OCI-M2 (cell line): Measurements from ENCODE around the gene C11orf21.

Experiments
- DNase-seq: peaks from one replicate; lab custom pipeline; 2025; ENCODE audit not compliant: unreplicated experiment; lab: John Stamatoyannopoulos, UW

The C11orf21 gene

DNA sequence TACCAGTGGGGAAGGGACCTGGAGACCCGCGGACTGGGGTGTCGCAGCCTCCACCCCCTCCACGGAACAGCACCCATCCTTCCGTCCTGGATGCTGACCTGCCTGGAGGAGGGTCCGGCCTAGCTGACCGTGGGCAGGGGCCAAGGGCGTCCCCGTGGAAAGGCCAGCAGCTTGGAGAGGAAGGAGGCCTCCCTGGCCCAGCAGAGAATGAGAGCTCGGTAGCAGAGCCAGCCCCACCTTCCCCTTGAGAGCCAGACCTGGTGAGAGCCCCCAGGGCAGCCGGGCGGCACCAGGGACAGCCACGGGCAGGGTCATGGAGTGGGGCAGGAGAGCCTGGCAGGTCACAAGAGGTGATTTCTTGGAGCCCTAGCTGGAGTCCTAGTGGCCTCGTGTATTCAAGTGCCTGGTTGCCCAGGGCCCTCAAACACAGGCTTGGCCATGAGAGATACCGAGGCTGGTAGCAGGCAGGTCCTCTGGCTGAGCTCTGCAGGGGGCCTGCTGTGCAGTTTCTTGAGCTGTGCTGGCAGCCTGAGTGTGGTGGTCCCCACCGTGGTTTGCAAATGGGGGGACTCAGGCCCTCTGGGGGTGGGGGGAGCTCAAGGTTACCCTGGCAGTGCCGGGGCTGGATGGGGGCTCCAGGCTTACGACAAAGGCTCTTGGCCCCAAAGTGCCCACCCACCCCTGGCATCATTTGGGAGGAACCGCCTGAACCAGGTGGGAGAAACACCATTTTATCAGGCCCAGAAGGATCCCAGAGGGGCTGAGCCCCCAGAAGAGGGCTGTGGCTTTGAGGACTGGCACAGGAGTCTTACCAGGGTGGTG, 7.7 kb upstream of the C11orf21 start:
- no peak for DNase-seq

DNA sequence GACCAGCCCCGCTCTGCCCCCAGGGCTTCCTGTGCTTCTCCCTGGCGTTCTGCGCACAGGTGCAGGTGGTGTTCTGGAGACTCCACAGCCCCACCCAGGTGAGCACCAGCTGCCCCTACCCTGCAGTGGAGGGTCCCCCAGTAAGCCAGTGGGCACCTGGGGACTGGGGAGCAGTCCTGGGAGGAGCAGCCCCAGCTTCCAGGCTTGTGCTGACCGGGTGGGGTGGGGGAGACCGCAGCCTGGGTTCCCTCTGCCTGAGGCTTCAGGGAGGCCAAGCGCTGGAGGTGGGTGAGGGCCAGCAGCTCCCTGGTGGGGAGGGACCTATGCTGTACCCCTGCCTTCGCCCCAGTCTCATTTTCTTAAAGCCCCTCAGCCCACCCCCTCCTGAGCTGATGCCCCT, 7.0 kb upstream of the C11orf21 start:
- DNase-seq = no peak

- DNase-seq = no peak
Measured at GRCh38 chr11:2307501-2308331, 6.0 kb upstream of the C11orf21 start.

- DNase-seq = no peak
Measured at GRCh38 chr11:2306877-2307500, 5.3 kb upstream of the C11orf21 start.

DNA sequence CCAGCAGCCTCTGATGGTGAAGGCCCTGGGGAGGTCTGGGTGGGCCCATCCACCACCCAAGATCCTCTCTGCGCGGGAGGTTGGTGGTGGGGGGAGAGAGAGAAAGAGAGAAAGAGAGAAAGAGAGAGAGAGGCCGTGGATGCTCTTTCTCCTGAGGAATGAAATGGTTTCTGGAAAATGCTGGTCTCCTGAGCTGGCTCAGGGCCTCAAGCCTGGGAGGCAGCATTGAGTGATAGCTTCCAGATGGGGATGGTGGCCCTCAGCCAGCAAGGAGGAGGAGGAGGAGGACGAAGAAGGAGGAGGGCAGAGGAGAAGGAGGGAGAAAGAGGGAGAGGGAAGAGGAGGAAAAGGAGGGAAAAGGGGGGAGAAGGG, 4.7 kb upstream of the C11orf21 start:
- no peak for DNase-seq

- no peak for DNase-seq
Measured at GRCh38 chr11:2305788-2306451, 4.2 kb upstream of the C11orf21 start.

GRCh38 chr11:2305140-2305778, 3.5 kb upstream of the C11orf21 start:
- no peak for DNase-seq

DNA sequence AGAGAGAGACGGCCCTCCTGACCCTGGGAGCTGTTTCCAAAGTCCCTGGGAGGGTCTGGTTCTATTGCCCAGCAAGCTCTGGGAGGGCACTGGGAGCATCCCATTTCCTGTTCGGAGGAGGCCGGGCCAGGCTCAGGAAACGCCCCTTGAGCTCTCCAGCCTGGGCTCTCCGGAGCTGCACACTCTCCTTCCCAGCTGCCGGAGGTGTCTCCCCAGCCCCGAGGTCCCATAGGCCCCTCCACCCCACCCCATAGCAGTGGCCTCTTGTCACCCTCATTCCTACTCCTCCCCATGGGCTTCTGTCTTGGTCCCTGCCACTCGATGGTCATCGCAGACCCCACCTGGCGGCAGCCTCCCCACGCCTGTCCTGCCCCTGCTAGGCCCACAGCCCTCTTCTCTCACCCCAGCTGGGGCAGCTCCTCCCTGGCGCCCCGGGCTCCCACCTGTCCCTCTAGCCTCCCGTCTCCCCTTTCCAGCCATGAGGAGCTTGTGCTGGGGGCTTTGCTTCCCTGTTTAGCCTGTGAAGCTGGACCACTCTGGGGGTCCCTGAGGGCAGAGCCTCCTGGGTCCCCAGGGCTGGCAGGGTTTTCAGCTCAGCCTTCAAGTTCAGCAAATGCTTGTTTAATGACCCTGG, 2.9 kb upstream of the C11orf21 start:
- DNase-seq = no peak

DNA sequence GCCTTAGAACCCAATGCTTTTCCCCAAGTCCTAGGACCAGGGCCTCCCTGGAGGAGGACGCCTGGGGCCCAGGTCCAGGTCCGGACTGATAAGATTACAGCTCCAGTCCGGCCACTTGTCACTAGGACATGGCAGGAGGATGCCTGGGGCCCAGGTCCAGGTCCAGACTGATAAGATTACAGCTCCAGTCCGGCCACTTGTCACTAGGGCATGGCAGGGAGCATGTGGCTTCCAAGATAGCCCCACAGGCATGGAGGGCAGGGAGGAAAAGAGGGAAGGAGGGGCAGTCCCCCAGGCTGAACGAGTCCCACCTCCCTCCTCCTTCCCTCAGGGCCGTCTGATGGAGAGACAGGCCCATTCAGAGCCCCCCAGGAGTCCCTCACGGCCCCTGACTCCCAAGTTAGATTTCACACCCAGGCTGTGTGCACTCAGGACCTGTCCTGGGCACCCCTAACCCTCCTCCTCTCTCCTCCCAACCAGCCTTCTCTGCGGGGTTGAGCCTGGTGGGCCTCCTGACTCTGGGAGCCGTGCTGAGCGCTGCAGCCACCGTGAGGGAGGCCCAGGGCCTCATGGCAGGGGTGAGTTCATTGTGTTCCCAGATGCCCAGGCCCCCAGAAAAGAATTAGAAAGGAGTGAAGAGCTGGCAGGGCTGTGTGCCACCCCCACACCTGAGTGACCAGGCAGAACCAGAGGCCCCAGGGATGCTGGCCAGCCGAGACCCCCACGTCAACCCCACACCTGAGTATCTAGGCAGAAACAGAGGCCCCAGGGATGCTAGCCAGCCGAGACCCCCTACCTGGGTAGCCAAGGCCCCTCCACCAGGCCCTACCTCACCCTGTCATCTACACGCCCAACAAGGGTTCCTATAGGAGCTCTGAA, 2.1 kb upstream of the C11orf21 start:
- DNase-seq = peak; percentile 43

DNA sequence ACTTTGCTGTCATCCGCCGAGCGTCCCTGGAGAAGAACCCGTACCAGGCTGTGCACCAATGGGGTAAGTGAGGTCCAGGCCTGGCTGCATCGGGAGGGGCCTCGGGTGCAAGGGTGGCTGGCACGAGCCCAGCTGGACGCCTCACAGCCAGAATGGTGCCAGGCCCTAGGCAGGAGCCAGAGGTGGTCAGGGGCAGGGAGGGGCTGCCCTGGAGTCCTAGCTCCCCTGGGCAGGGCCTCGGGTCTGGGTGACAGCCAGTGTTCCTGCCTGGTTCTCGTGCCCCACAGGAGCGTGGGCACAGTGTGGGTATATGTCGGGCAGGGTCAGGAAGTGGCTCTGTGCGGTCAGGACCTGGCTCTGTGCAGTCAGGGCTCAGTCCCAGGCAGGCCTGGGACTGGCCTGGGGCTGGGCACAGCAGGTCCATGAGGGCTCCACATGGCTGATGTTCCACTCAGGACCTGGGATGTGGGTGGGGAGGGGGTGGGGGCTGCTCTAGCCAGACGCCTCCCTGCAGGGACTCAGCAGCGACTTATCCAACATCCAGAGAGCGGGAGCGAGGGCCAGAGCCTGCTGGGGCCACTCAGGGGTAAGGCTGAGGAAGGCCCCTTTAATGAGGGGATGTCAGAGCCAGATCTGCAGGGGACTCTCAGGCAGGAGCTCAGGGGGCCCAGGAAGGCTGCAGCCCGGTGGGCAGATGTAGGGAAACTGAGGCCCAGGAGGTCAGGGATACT, 1.3 kb upstream of the C11orf21 start:
- DNase-seq = no peak

DNA sequence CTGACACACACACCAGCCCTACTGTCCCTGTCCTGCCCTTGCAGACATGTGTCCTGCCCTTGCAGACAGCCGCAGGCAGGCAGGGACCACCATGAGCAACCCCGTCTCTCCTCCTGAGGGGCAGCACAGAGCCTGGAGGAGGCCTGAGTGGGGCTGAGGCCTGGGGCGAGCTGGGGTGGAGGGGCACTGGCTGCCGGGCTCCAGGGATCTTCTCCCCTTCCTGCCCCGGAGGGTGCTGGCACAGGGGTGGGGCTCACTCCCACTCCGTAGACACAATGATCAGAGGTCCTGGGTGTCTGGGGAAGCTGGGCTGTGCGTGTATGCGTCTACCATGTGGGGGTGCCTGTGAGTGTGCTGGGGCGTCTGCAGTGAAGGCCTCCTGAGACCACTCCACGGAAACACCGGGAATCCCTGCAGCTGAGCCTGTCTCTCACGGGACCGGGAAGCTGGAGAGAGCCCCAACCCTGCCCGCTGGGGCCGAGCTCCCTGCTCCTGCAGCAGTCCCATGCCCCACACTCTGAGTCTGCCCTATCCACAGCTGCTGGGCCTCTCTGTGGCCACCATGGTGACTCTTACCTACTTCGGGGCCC, 683 bp upstream of the C11orf21 start:
- no peak for DNase-seq

- no peak for DNase-seq
Measured at GRCh38 chr11:2300936-2301630, 635 bp downstream of the C11orf21 start.

- DNase-seq = no peak
Measured at GRCh38 chr11:2300290-2300935, 1.3 kb downstream of the C11orf21 start.

DNA sequence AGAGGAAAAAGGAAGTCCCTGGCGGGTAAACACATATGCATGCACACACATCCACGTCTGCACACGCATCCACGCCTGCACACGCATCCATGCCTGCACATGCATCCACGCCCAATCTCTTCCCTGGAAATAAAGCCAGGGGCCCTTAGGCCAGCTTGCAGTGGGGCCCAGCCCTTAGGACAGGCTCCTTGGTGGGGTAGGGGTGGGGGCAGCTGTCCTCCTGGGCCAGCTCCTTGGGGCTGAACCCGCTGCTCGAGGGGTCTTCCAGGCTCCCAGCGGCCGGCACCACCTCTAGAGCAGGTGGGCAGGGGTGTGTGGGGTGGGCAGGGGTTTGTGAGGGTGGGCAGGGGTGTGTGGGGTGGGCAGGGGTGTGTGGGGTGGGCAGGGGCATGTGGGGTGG, 1.9 kb downstream of the C11orf21 start:
- DNase-seq = no peak

- no peak for DNase-seq
Measured at GRCh38 chr11:2298795-2299761, 2.6 kb downstream of the C11orf21 start.

DNA sequence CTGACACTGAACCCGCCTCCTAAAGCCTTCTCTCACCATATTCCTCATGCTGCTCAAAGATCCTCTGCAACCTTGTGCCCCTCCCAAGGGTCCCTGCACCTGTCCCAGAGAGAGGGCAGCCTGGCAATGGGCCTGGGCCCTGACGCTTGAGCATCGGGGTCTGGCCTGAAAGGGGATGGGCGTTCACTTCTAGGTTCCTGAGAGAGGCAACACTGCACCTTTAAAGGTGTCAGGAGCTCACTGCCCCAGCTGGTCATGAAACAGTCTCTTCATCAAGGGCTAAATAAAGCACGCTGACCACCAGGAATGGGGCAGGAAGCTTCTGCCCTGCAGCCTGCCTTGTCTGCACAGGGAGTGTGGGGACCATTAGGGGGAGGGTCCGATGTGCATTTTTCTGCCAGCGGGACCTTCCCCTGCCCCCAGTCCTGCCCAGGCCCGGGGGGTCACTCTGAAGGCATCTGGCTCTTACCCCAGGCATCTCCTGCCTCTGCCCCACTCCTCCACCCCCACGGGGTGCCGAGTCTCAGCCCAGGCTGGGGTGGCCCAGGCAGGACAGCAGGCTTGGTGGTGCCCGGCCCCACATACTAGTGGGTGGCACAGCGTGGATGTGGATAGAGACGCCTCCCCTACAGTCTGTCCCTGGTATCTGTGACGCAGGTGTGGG, 3.5 kb downstream of the C11orf21 start:
- DNase-seq = no peak
